ENCODE measurements around the gene SPATA45. TPM values are rescaled to one million over a fixed set of nuclear protein-coding genes. Genes with fewer than 3 reads are reported as not detected.

The SPATA45 gene
- total RNA-seq: 3.2 TPM

GRCh38 chr1:212847549-212847948, at the start of gene SPATA45:
Gene SPATA45, minus strand, starts transcription at chr1:212847649. Its CDS starts 11,500 bp downstream, at chr1:212836149.

GRCh38 chr1:212857992-212858460, 10.6 kb upstream of the SPATA45 start, which contains the start of gene FLVCR1:
Gene FLVCR1, plus strand, starts transcription at chr1:212858275. Its CDS starts 178 bp downstream, at chr1:212858453.

GRCh38 chr1:212791676-212792395, 55.6 kb downstream of the SPATA45 start, which contains the start of the genes NSL1 and TATDN3:
Gene NSL1, minus strand, starts transcription at chr1:212791777. Its CDS starts 14 bp downstream, at chr1:212791763.
Gene TATDN3, plus strand, starts transcription at chr1:212791894. Its CDS starts 28 bp downstream, at chr1:212791922.

Small RNA genes lying within 50 kb of the gene (small RNA-seq; reads per million reads assigned to genes)
- gene AC104333.1: not detected
- not detected for gene AC104333.2

Other genes with a start within 250 kb of the SPATA45 start
- gene ATF3, start 238.9 kb downstream of the SPATA45 start, total RNA-seq: 0.92 TPM
- gene BATF3, start 147.8 kb downstream of the SPATA45 start, total RNA-seq: 7.4 TPM
- 51.4 TPM for gene NSL1, start 55.9 kb downstream of the SPATA45 start, total RNA-seq
- 30.9 TPM for gene TATDN3, start 55.8 kb downstream of the SPATA45 start, total RNA-seq
- gene FLVCR1, start 10.6 kb upstream of the SPATA45 start, total RNA-seq: 38.8 TPM
- gene VASH2, start 102.9 kb upstream of the SPATA45 start, total RNA-seq: 17.8 TPM
- gene ANGEL2, start 168.2 kb upstream of the SPATA45 start, total RNA-seq: 70.6 TPM
- gene RPS6KC1, start 203.6 kb upstream of the SPATA45 start, total RNA-seq: 99.0 TPM